K562 (cell line): ENCODE results near the gene RPS23. TPM values are rescaled to one million over a fixed set of nuclear protein-coding genes. Genes with fewer than 3 reads are reported as not detected.

Experiments
- ATAC-seq: fragments of 200-7000 bp; cut with Tn5 transposase; 3 replicates; pipeline ENCODE4 v1.9.1; 2020; ENCODE audit warnings: moderate library complexity
- BruUV-seq: library from RNA; stranded (reverse); fragments of 400-500 nt; replicated peaks from 2 replicates; lab custom pipeline; 2021; lab: Mats Ljungman, UMichigan
- CTCF ChIA-PET: fragments of 300-600 bp; formaldehyde crosslinking; extraction: SDS; loops from one replicate; lab custom pipeline; 2021; ENCODE audit warnings: low intra/inter-chr PET ratio; lab: Yijun Ruan, JAX
- POLR2A ChIA-PET: fragments of 300-600, 350-650 bp; sonication (Branson Sonifier 250); formaldehyde crosslinking; extraction: SDS; loops from one replicate; lab custom pipeline; 2021; ENCODE audit warnings: antibody characterized with exemption, inconsistent platforms; lab: Yijun Ruan, JAX
- DNase-seq, 4 experiments: peaks; one replicate each; pipeline versions ENCODE4 v3.0.0 to v3.0.0-alpha.2; 2011 to 2018; ENCODE audit warnings: low spot score in 3 of 4, mixed read lengths in 3 of 4; ENCODE audit errors: extremely low read depth in 1 of 4
- FAIRE-seq: peaks from 2 replicates; lab custom pipeline; 2011; peaks lifted over from hg19 to GRCh38; lab: Jason Lieb, UNC
- H2AFZ ChIP-seq: 2 replicates; pipeline ENCODE4 v1.6.0; 2011; ENCODE audit warnings: low read depth, low read length, control low read depth, inconsistent platforms
- H3K27ac ChIP-seq: fragments of 200-600 bp; 3 replicates; pipeline ENCODE4 v1.8.0; 2011; ENCODE audit warnings: low read depth, mild to moderate bottlenecking, control low read depth, inconsistent platforms, low read length, moderate library complexity, mixed read lengths; ENCODE audit errors: extremely low read depth
- H3K27me3 ChIP-seq, 2 experiments: fragments of 300-600 bp in 1 of 2; 2 replicates in 1 of 2; 3 replicates in 1 of 2; pipeline versions ENCODE4 v1.6.0 to v1.8.0; 2011; ENCODE audit warnings: inconsistent platforms in 2 of 2, low read length in 2 of 2, mild to moderate bottlenecking in 1 of 2, mixed read lengths in 1 of 2, moderate library complexity in 1 of 2; ENCODE audit not compliant: control insufficient read depth in 2 of 2, insufficient read depth in 2 of 2
- H3K36me3 ChIP-seq: fragments of 300-600 bp; 3 replicates; pipeline ENCODE4 v1.8.0; 2011; ENCODE audit warnings: mild to moderate bottlenecking, low read length, inconsistent platforms; ENCODE audit not compliant: control insufficient read depth, insufficient read depth
- H3K4me1 ChIP-seq, 2 experiments: fragments of 200-600 bp in 1 of 2; replicated peaks in 1 of 2; 2 replicates in 1 of 2; 3 replicates in 1 of 2; pipeline versions ENCODE4 v1.5.1 to v1.8.0; 2011; ENCODE audit warnings: inconsistent platforms in 2 of 2, low read length in 2 of 2, mild to moderate bottlenecking in 1 of 2, mixed read lengths in 1 of 2, moderate library complexity in 1 of 2; ENCODE audit not compliant: control insufficient read depth in 2 of 2, insufficient read depth in 2 of 2
- H3K4me2 ChIP-seq: 2 replicates; pipeline ENCODE4 v1.6.1; 2011; ENCODE audit warnings: low read length, control low read depth, inconsistent platforms, mixed read lengths; ENCODE audit not compliant: insufficient read depth
- H3K4me3 ChIP-seq: fragments of 200-600 bp; sonication (generic), shearing (Covaris generic); 2 replicates; pipeline ENCODE4 v1.5.1; 2016; ENCODE audit warnings: control low read depth, inconsistent platforms
- H3K79me2 ChIP-seq: fragments of 200-600 bp; 3 replicates; pipeline ENCODE4 v1.8.0; 2011; ENCODE audit warnings: low read length, inconsistent platforms; ENCODE audit not compliant: control insufficient read depth, insufficient read depth
- H3K9ac ChIP-seq, 2 experiments: 2 replicates each; pipeline versions ENCODE4 v1.6.0 to v1.6.1; 2011; ENCODE audit warnings: low read depth in 2 of 2, low read length in 2 of 2, control low read depth in 1 of 2, inconsistent platforms in 1 of 2, mild to moderate bottlenecking in 1 of 2, mixed read lengths in 1 of 2; ENCODE audit not compliant: insufficient read depth in 1 of 2
- H3K9me1 ChIP-seq: one replicate; pipeline ENCODE4 v1.6.0; 2011; ENCODE audit warnings: inconsistent platforms, mild to moderate bottlenecking, low read length, moderate library complexity; ENCODE audit not compliant: control insufficient read depth, insufficient read depth
- H3K9me3 ChIP-seq: replicated peaks from 2 replicates; pipeline ENCODE4 v1.5.1; 2011; ENCODE audit warnings: low read depth, low read length, inconsistent platforms; ENCODE audit not compliant: control insufficient read depth, insufficient read depth
- H4K20me1 ChIP-seq: replicated peaks from 2 replicates; pipeline ENCODE4 v1.6.1; 2011; ENCODE audit warnings: low read length, inconsistent platforms, mixed read lengths; ENCODE audit not compliant: control insufficient read depth, insufficient read depth
- MEIS2 ChIP-seq: fragments of 450-650 bp; IDR thresholded peaks from 2 replicates; pipeline ENCODE4 v1.6.1; 2014; ENCODE audit warnings: mild to moderate bottlenecking; ENCODE audit not compliant: partially characterized antibody
- ZNF507 ChIP-seq: conservative IDR thresholded peaks from 2 replicates; pipeline ENCODE4 v1.6.1; 2017; ENCODE audit warnings: missing genetic modification characterization, missing compliant biosample characterization
- WGBS: fragments of 100-300 bp; shearing (Covaris generic); methylation state at CpG from one replicate; pipeline ENCODE4 v1.1.6; 2016; ENCODE audit warnings: low coverage, mixed read lengths; ENCODE audit not compliant: insufficient coverage; ENCODE audit errors: missing lambda C conversion rate; 5-methylcytosine and 5-hydroxymethylcytosine counted together
- in situ Hi-C: fragments of 300-500 bp; cut with MboI; formaldehyde crosslinking; loops from 4 replicates; pipeline ENCODE4 v1.15.0; 2018; ENCODE audit warnings: inconsistent platforms, mixed read lengths
- intact Hi-C: fragments of 100-400 bp; cut with micrococcal nuclease; formaldehyde crosslinking; loops from 2 replicates; pipeline ENCODE4 v1.14.2; 2022
- polyA plus RNA-seq, 8 experiments: library from polyadenylated mRNA; depleted of rRNA in 4 of 8; stranded (reverse) in 5 of 8; unstranded in 3 of 8; fragments of >200 nt; fragmentation: Nextera tagmentation in 2 of 8; fragmentation: Illumina TruSeq in 1 of 8; extraction: Ambion mirVana in 2 of 8; extraction: Trizol in 1 of 8; gene quantifications; 2 replicates each; pipeline versions ENCODE4 v1.2.1 to v1.2.3, GENCODE V29; 2011 to 2014; ENCODE audit warnings: inconsistent platforms in 1 of 8, missing spikeins in 1 of 8
- total RNA-seq, 7 experiments: library from RNA; depleted of rRNA in 6 of 7; stranded (reverse); fragments of >200 nt in 6 of 7; fragmentation: Illumina TruSeq in 2 of 7; extraction: Trizol in 2 of 7; gene quantifications; 2 replicates each; pipeline versions ENCODE4 v1.2.1 to v1.2.3, GENCODE V29; 2011 to 2021; ENCODE audit warnings: low replicate concordance in 1 of 7
- TF ChIP-seq, protein P1 (sequence below): fragments of 250-450 bp; sonication (Bioruptor Pico); IDR thresholded peaks from 2 replicates; pipeline ENCODE4 v1.8.0; 2021; ENCODE audit warnings: mild to moderate bottlenecking, moderate library complexity
- TF ChIP-seq, protein P2 (sequence below), 2 experiments: IDR thresholded peaks in 1 of 2; conservative IDR thresholded peaks in 1 of 2; 2 replicates each; pipeline ENCODE4 v1.6.1; 2016; ENCODE audit warnings: low read depth in 2 of 2, mild to moderate bottlenecking in 1 of 2, missing compliant biosample characterization in 1 of 2, missing genetic modification characterization in 1 of 2, moderate library complexity in 1 of 2
- TF ChIP-seq, protein P3 (sequence below): fragments of 450-650 bp; IDR thresholded peaks from 2 replicates; pipeline ENCODE4 v1.6.1; 2016

The RPS23 gene
- total and polyA plus RNA-seq, 9 of the 15 experiments (the other 6 are each of a cell fraction or from before 2014, with no cell fraction given) = 3,252 to 10,689 (median 6,302) TPM

DNA sequence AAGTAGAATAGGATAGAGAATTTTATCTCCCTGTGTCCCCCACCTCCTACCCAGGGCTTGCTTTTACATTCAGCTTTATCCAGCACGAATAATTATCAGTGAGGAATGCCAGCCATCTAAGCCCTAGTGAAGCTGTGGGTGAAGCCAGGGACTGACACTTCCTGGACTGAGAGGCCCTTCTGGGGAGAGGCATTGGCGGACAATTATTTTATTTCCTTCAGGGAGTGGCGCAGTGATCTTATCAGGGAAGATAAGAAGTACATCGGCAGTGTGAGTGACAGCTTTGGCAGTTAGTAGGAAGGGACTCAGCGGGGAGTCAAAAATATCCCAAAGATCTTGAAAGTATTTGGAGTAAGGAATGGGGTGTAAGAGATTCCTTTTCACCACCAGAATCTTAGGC lies 34.9 kb upstream of the RPS23 start:
- no peaks in the 10 kb centered on the region for H3K36me3 ChIP-seq
- H3K4me3 ChIP-seq = no peak overlapping the region
- H3K79me2 ChIP-seq = no peaks in the 10 kb centered on the region
- H2AFZ ChIP-seq = peak overlapping the region; percentile 2
- H3K4me1 ChIP-seq = peaks cover 0 to 10% of the 10 kb centered on the region in 2 experiments; a peak in 4 of 5 replicates
- no TSS peak for BruUV-seq
- no peaks in the 10 kb centered on the region for H3K9me1 ChIP-seq
- H3K4me2 ChIP-seq = no peak overlapping the region; the same call in 1 of the 2 replicates
- H3K9ac ChIP-seq = no peak overlapping the region
- H3K27me3 ChIP-seq = no peaks in the 10 kb centered on the region
- CTCF ChIA-PET = interaction anchor here (1.3 kb wide), 1 partner anchor 36 kb away, joined by 5 read pairs; no protein-coding TSS in a partner anchor
- 0 out of 3 replicates have a peak, but pooled peaks have one; percentile 21 for ATAC-seq
- POLR2A ChIA-PET = interaction anchor here (0.7 kb wide), 2 partner anchors 108 to 980 kb away, joined by 3 read pairs; no protein-coding TSS in a partner anchor
- H3K9me3 ChIP-seq = no peaks in the 10 kb centered on the region
- no peak for TF ChIP-seq ZNF507 (tag)
- TF ChIP-seq, protein P1, sequence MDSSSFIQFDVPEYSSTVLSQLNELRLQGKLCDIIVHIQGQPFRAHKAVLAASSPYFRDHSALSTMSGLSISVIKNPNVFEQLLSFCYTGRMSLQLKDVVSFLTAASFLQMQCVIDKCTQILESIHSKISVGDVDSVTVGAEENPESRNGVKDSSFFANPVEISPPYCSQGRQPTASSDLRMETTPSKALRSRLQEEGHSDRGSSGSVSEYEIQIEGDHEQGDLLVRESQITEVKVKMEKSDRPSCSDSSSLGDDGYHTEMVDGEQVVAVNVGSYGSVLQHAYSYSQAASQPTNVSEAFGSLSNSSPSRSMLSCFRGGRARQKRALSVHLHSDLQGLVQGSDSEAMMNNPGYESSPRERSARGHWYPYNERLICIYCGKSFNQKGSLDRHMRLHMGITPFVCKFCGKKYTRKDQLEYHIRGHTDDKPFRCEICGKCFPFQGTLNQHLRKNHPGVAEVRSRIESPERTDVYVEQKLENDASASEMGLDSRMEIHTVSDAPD = no peak
- TF ChIP-seq, protein P2, sequence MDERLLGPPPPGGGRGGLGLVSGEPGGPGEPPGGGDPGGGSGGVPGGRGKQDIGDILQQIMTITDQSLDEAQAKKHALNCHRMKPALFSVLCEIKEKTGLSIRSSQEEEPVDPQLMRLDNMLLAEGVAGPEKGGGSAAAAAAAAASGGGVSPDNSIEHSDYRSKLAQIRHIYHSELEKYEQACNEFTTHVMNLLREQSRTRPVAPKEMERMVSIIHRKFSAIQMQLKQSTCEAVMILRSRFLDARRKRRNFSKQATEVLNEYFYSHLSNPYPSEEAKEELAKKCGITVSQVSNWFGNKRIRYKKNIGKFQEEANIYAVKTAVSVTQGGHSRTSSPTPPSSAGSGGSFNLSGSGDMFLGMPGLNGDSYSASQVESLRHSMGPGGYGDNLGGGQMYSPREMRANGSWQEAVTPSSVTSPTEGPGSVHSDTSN (CRISPR knock-in tag; IDR thresholded peaks at IDR 0.05; ENCODE audit: low read depth) = no peak
- TF ChIP-seq, protein P2 (tag; conservative IDR thresholded peaks at IDR 0.05; ENCODE audit: low read depth) = peak; percentile 33; the same call in 1 of the 2 replicates
- TF ChIP-seq, protein P3, sequence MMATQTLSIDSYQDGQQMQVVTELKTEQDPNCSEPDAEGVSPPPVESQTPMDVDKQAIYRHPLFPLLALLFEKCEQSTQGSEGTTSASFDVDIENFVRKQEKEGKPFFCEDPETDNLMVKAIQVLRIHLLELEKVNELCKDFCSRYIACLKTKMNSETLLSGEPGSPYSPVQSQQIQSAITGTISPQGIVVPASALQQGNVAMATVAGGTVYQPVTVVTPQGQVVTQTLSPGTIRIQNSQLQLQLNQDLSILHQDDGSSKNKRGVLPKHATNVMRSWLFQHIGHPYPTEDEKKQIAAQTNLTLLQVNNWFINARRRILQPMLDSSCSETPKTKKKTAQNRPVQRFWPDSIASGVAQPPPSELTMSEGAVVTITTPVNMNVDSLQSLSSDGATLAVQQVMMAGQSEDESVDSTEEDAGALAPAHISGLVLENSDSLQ = peak; percentile 90
- peak; percentile 56 for TF ChIP-seq MEIS2
- TF ChIP-seq, all 486 proteins: peak for 3
- FAIRE-seq (no peak), DNase-seq (no peak)
- intact Hi-C loops = loop anchor here (2.0 to 10.0 kb wide), 4 partner anchors 24 to 1160 kb away; no protein-coding TSS in a partner anchor
- H4K20me1 ChIP-seq = no peaks in the 10 kb centered on the region
- in situ Hi-C loops = no loop called here
- H3K27ac ChIP-seq = no peak overlapping the region
- WGBS = 16% methylated on average over 5 of the region's 5 CpGs
